Fibroblast of mammary gland (primary cell): Measurements from ENCODE around the gene ATXN7L1.
A peak's percentile ranks its signal among the peaks of the same experiment; 100 is the strongest.

Experiments used
- DNase-seq: peaks from one replicate; pipeline ENCODE4 v3.0.0-alpha.2; 2010; ENCODE audit warnings: low read depth
- H3K4me3 ChIP-seq: 2 replicates; pipeline ENCODE4 v1.5.1; 2011; ENCODE audit warnings: low read depth, mild to moderate bottlenecking, low read length, moderate library complexity; ENCODE audit not compliant: control insufficient read depth
- TF ChIP-seq, protein P1 (sequence below): conservative IDR thresholded peaks from 2 replicates; pipeline ENCODE4 v1.5.1; 2011; ENCODE audit warnings: low read depth, low read length, inconsistent platforms; ENCODE audit not compliant: control insufficient read depth, insufficient read depth

The ATXN7L1 gene

DNA sequence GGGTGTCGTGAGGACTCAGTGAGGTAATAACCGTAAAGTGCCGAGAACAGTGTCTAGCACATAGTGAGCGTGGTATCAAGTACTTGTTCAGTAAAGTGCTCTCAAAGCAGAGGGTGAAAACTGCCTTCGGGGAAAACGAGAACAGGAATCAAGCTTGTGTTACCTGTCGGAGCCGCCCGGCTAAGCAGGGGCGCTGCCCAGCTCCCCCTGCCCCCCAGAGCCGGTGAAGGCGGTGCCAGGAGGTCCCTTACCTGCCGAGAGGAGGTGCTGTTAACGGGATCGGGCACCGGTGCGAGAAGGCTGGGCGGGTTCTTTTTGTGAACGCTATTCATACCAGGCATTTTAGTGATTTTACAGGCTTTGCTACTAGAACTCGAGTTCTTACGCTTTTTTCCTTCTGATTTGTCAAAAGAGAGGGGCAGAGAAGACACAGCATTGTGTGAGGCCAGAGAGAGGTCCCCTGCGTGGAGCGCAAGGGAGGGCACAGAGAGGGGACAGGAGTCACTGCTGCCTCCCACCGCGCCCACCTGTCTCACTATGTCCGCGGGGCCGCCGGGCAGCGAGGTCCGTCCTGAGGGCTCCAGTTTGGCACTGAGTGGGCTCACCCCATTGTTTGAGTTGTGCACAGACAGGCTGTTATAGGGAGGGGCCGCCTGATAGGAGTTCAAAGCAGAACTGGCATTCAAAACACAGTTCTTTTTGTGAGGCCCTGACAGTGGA lies 262.6 kb downstream of the ATXN7L1 start:
- no peak overlapping the region for H3K4me3 ChIP-seq
- TF ChIP-seq, protein P1, sequence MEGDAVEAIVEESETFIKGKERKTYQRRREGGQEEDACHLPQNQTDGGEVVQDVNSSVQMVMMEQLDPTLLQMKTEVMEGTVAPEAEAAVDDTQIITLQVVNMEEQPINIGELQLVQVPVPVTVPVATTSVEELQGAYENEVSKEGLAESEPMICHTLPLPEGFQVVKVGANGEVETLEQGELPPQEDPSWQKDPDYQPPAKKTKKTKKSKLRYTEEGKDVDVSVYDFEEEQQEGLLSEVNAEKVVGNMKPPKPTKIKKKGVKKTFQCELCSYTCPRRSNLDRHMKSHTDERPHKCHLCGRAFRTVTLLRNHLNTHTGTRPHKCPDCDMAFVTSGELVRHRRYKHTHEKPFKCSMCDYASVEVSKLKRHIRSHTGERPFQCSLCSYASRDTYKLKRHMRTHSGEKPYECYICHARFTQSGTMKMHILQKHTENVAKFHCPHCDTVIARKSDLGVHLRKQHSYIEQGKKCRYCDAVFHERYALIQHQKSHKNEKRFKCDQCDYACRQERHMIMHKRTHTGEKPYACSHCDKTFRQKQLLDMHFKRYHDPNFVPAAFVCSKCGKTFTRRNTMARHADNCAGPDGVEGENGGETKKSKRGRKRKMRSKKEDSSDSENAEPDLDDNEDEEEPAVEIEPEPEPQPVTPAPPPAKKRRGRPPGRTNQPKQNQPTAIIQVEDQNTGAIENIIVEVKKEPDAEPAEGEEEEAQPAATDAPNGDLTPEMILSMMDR = no peak
- DNase-seq = no peak

GRCh38 chr7:105612806-105613205 lies 263.6 kb downstream of the ATXN7L1 start:
- no peak overlapping the region for H3K4me3 ChIP-seq
- TF ChIP-seq, protein P1 = no peak
- DNase-seq = no peak

GRCh38 chr7:105611856-105612775 lies 264.3 kb downstream of the ATXN7L1 start:
- no peak overlapping the region for H3K4me3 ChIP-seq
- peak; percentile 39 for DNase-seq
- TF ChIP-seq, protein P1 = no peak

GRCh38 chr7:105610165-105610930 lies 266.1 kb downstream of the ATXN7L1 start:
- no peak overlapping the region for H3K4me3 ChIP-seq
- TF ChIP-seq, protein P1 = no peak
- DNase-seq = no peak

GRCh38 chr7:105602325-105603305 lies 273.8 kb downstream of the ATXN7L1 start:
- TF ChIP-seq, protein P1 = no peak
- H3K4me3 ChIP-seq = no peak overlapping the region
- DNase-seq = peak; percentile 59
